DMS153 treated with DMSO at 0.1 percent for 48 hours (cell line): ENCODE measurements around the gene H6PD.

Experiments used
- DNase-seq: peaks from one replicate; lab custom pipeline; 2025; ENCODE audit not compliant: unreplicated experiment; lab: John Stamatoyannopoulos, UW

H6PD gene

DNA sequence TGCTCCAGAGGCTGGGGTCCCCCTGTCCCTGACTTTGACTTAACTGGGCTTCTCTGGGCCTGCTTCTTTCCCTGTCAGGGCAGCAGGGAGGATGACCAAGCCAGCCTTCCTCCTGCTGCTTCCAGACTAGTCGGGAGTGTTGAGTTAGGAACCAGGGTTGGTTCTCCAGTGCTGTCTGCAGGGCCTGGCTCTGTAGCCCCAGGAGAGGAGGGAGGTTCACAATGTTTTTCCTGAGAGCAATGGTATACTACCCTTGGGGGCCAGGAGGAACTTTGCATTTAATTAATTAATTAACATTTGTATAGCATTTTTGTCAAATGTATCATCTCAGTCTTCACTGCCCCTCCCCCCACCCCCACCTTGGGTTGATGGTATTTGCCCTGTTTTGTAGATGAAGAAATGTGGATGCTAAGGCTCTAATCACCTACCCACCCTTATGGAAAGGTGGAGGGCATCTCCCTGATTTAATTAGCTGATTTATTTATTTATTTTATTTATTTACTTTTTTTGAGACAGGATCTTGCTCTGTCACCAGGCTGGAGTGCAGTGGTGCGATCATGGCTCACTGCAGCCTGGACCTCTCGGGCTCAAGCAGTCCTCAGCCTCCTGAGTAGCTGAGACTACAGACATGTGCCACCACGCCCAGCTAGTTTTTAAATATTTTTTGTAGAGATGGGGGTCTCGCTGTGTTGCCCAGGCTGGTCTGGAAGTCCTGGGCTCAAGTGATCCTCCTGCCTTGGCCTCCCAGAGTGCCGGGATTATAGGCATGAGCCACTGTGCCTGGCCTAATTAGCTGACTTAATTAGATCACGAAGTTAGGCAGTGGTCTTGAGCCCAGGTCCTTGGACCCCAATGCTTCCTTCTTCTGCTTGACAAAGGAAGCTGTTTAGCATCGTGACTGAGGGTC is 6.6 kb downstream of the H6PD start:
- no peak for DNase-seq

DNA sequence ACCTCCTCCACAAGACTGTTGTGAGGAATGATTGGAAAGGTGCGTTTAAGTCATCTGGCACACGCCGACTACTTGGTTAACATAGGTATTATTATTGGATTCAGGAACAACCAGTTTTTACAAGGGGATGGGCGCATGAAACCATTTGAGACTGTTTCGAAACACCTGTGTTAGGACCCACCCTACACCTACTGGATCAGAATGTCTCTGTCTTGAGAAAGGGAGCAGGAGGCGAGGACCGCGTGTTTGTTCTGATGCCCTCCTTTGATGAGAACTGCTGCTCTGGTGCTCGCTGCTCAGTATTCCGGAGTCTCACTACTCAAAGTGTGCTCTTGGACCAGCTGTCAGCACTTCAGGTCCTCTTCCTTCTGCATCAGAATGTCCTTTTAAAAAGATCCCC is 7.3 kb downstream of the H6PD start:
- DNase-seq = no peak

DNA sequence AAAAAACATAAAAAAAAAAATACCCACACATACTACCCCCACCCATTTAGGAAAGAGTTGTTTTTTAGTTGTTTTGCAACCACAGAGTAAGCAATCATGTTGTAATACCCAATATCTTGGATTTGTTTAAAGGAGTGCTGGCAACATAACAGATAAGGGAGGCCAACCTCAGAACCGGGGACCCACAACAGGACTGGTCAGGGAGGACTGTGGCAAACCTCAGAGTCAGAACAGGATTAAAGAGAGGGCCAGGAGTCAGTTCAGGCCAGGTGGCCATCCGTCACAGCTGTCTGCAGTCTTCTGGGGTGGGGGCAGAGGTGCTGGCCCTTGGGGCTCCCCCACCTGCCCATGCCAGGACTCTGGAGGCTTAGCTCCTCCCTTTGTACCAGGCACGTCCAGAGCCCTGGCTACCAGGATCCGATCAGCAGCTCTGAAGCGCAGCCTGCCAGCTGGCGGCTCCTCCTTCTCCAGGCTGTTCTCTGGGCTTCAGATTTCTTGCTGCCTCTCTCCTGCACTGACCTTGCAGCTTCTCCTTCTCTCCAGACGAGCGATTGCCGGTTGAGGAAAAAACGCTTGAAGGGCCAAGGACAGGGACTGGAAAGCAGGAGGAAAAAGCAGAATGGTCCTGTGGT is 7.9 kb downstream of the H6PD start:
- DNase-seq = no peak

DNA sequence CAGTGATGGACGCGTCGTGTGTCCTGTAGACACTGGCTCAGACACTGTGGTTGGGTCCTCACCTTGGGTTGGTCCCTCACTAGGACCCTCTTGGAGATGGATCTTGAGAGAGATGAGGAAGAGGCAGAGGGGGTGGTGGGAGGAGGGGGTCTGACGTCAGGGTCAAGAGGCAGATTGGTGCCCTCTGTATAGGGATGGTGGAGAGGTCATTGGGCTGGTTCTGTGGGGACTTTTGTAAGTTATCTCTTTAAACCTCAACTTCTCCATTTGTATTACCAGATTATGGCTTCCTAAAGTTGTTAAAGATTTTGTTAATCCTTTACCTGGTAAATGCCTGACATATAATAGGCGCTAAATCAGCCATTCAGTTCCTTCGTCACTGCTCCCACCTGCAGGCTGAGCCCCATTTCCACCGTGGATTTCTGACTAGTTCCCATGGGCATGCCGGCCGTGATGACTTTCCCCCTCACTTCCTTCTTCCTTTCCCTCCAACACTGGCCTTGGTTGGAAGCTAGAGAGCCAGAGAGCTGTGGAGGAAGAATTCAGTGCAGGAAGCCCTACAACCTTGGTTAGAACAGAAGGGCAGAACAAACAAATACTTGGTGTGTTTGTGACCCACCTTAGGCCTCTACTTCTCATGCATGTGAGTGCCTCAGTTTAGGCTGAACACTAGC is 8.6 kb downstream of the H6PD start:
- DNase-seq = no peak

DNA sequence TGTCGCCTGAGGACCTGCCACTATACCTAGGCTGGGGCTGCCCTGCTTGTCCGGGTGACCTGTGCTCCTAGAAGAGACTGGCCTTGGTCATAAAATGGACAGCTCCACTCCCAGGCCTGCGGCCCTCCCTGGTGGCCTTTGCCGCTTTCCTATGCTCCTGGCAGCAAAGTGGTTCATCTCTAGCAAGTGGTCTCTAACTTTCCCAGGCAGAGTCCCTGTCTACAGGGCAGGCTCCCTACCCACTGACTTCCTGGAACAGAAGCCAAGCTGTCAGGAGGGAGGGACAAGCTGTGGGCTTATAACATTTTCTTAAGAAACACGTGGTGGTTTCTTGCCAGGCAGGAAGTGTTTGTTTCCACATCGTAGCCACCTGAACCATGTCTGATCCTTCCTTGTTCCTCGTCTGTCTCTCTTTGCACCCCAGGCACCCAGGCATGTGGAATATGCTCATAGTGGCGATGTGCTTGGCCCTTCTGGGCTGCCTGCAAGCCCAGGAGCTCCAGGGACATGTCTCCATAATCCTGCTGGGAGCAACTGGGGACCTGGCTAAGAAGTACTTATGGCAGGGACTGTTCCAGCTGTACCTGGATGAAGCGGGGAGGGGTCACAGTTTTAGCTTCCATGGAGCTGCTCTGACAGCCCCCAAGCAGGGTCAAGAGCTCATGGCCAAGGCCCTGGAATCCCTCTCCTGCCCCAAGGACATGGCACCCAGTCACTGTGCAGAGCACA is 10.1 kb downstream of the H6PD start:
- DNase-seq = no peak

DNA sequence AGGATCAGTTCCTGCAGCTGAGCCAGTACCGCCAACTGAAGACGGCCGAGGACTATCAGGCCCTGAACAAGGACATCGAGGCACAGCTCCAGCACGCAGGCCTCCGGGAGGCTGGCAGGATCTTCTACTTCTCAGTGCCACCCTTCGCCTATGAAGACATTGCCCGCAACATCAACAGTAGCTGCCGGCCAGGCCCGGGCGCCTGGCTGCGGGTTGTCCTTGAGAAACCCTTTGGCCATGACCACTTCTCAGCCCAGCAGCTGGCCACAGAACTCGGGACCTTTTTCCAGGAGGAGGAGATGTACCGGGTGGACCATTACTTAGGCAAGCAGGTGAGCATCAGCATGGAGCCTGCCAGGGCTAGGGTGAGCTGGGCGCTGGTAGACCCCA is 10.7 kb downstream of the H6PD start:
- DNase-seq = no peak

DNA sequence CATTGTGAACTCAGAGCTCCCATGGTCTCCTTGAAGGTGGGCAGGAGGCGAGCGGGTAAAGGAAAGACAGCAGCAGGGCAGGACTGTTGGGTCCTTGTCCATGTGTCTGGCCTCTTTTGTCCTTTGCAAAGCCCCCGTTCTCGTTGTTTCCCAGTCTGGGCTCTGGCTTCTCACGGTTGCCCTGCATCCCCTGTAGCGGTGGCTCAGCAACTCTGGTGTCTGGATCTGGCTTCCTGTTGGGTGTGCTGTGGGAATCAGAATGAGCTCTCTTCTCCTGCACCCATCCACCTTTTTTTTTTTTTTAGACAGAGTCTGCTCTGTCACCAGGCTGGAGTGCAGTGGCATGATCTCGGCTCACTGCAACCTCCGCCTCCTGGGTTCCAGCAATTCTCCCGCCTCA is 11.1 kb downstream of the H6PD start:
- DNase-seq = no peak

DNA sequence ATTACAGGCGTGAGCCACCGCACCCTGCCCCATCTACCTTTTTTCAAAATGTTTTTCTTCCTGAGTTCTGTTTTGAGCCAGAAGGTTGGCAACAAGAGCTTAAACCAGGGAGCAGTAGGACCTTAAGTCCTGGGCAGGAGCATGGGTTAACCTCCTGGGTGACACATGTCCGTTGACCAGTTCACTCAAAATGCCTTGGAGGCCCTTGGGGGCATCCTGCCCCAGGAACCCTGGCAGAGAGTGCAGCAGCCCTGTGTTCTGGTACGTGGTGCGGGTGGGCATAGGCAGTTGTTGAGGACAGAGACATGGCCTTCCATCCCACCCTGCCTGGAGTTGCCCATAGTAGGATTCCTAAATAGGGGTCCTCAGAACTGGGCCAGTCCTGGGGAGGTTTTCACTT is 11.6 kb downstream of the H6PD start:
- DNase-seq = no peak

DNA sequence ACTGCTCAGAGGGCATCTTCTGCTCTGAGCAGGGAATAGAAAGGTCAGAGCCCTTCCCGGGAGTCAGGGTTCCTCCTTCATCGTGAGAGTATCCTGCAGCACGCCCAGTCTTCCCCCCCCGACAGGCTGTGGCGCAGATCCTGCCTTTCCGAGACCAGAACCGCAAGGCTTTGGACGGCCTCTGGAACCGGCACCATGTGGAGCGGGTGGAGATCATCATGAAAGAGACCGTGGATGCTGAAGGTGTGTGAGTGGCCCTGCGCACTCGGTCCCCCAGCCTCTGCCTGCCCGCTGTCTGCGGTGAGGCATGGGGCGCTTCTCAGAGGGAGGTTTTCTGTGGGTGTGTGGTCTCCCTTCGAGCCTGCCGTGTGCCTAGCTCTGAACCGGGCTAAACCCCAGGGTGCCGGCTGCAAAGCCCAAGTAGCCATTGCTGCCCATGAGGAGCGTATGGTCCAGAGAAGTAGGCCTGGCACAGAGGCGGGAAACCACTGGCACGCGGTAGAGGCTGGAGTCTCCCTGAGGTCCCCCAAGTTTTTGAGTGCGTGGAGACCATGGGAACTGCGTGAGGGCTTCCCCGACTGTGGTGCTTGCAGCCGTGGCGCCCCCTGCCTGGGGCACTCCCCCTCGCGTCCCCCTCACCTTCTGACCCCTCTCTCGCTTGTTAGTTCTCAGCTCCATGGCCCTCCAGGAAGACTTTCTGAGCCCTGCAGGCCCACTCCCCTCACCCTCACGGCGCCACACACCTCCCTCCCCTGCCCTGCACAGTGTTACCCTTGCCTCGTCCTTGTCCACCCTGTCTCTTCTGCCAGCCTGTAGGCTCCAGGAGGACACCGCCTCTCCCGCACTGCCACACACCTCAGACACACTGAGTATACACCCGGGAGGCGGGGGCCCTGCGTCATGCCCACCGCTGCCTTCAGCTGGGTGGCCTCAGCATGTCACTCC is 12.5 kb downstream of the H6PD start:
- DNase-seq = no peak

DNA sequence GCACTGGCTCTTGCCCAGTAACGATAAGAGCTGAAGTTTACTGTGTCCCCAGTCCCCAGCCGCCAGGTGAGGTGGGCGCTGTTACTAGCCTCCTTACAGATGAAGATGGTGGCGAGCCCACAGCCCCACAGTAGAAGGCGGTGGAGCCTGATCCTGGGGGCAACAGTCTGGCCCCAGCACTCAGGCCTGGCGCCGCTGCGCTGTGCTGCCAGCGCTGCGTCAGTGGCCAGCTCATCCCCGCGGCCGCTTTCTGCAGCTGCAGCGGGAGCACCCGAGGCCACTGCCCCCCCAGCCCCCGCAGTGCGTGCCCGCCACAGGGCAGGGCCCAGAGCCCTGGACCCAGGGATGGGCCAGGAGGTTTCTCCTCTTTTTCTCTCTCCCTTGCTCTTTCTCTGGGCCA is 13.3 kb downstream of the H6PD start:
- no peak for DNase-seq

DNA sequence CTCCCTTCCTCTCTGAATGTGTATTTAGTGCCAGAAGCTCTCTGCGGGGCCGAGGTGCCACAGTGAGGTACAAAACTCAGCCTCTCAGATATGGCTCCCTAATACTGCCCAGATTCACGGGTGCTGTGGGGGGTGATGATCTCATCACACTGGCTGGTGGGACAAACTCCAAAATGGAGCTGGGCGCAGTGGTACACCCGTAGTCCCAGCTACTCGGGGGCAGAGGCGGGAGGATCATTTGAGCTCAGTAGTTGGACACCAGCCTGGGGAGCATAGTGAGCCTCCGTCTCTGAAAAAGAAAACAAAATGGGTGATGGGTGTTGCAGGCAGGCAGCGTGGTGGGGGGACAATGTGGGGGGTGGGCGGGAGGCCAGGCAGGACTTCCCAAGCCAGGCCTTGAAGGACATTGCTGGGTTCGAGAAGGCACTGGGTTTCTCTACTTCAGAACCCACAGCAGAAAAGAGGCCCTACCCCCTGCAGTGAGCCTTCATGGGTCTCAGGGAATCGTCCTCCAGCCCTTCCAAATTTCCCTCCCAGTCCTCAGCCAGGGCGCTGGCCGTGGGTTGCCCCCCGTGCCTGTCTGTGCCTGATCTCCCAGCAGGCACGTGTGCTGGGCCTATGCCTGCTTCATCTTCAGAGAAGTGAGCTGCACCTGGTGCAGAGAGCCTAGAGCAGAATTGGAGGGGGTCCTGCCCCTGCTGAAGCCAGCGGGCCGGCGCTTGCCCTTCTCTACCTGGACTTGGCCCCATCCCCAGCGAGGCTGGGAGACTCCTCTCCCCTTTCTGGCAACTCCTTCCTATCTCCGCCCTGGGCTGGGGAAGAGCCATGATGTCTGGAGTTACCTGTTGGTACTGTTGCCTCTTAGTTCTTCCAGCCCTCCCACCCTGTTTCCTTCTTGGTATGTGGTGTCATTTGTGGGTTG is 14.0 kb downstream of the H6PD start:
- no peak for DNase-seq

DNA sequence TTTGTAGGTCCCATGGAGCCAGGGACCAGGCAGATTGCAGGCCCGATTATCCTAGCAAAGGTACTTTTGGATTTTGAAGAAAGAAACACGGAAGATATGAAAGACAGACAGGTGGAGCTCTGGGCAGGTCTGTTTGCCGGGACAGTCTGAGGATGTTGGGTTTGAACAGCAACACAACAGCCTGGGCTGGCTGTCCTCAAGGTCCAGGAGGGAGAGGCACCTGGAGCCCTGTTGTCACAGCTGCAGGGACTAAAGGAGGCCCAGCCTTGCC is 14.6 kb downstream of the H6PD start:
- DNase-seq = no peak

DNA sequence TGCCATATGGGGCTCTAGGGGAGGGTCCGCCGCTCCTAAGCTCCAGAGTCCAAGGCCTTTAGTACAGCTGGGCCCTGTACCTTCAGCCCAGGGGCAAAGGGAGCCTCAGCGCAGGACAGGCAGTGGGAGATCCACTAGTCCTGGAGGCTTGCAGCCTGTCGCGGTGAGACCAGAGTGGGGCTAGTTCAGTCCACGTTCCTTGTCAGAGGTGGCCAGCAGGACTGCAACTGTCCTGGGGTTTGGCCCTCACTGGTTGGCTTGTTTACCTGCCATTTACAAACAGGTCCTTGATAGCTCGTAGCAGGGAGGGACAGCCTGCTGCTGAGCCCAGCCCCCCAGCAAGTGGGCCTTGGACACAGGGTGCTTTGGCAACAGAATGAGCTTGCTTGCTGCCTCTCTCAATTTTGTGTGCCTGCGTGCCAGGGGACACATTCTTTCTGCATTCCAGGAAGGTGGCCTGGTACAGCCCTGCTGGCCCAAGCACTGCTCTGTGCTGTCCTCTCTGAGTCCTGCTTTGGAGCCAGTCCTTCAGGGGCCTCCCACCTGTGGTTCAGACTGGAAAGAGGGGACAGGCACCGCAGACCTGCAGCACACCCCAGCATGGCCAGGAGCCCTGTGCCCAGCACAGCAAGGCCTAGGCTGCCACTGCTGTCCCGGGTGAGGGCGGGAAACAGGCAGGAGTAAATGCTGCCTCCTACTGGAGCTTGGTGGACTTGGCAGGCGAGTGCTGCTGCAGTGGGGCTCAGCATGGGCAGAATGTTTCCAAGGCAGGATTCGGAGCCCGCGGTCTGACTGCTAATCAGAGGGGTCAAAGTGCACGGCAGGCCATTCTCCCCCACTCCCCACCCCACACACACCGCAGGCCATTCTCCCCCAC is 15.2 kb downstream of the H6PD start:
- DNase-seq = no peak

DNA sequence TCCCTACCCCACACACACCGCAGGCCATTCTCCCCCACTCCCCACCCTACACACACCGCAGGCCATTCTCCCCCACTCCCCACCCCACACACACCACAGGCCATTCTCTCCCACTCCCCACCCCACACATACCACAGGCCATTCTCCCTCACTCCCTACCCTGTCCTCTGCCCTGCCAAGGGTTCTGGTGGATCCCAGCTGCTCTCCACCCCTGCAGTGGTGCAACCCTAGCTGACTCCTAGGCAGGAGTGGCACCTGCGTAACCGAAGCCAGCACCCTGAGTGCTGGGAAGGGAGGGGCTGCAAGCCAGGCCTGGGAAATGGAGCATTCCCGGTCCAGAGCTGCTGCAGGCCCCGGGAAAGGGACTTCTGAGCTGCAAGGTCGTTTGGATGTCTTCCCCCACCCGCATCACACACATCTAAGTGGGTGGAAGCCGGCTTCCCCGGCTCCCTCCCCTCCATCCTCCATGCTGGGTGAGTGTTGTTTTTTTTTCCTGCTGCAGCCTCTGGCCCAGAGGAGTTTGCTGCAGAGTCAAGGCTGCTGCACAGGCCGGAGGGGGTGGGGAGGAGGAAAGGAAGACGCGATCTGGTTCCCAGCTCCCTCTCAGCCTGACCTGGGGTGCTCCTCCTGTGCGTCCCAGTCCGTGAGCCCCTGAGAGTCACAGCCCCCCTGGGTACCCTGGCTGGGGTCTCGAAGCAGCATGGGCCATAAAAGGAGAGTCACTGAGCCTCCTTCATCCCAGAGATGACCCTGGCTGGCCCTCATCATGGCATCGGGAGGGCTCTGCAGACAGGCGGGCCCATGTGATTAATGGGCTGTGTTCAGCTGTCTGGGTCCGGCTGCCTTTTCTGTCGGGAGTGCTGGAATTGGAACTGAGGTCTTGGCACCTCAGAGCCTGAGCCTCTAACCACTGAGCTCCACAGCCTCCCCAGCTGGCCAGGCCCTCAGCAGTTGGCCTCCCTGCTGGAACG is 16.1 kb downstream of the H6PD start:
- DNase-seq = no peak

DNA sequence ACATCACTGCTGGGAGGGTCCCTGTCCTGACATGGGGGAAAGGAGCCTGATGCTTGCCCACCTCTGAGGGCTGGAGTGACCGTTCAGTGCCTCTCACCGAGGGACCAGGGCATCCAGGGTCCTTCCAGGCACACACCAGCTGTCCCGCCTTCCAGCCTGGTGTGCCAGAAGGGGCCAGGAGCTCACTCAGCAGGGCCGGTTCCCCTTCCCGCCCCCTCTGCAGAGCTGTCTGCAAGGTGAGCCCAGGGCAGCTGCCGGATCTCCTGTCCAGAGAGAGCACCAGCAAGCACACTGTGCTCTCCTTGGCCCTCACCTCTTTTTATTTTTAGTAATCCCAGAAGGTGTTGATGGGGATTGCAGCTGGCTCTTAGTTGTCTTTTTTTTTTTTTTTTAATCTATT is 16.9 kb downstream of the H6PD start:
- DNase-seq = no peak

DNA sequence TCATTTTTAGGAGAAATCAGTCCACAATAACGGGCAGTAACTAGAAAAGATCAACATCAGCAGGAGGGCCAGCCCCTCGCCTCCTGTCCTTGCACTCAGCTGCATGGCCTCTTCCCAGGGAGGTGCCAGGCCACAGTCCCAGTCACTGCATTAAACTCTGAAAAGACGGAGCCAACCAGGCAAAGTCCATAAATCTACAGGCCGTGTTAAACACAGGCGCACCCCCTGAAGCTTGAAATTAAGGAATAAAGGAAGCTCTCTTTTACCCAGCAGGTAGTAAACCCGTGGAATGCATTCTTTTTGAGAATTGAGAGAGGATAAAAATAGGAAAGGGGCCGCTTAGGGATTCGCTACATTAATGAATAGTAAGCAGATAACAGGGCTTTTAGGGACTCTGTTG is 18.4 kb downstream of the H6PD start:
- no peak for DNase-seq

DNA sequence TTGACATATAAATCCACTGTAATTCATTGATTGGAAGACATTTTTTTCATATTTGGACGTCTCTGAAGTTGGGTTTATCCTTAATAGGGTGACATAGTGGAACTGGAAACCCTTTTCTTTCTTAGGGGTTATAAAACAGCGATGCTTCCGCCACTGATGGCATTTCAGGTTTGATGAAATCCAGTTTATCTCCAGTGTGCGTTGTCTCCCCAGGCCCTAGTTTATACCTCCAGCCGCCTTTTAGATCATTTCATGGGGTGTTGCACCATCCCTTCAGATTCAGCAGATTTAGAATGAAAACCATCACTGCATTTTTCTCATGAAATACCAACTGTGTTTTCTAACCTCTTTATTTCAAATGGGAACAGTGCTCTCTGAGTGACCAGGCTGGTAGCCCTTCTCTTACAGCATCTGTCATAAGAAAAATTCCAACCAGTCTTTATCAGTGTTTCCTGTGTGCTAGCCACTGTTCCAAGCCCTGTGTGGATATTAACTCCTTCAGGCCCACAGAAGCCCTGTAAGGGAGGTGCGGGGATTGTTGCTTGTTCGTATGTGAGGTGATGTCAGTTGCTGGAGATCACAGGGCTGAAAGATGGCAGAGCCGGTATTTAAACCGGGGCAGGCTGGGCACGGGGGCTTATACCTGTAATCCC is 19.0 kb downstream of the H6PD start:
- DNase-seq = no peak
